ENCODE results near the gene FYB2.

The FYB2 gene

DNA sequence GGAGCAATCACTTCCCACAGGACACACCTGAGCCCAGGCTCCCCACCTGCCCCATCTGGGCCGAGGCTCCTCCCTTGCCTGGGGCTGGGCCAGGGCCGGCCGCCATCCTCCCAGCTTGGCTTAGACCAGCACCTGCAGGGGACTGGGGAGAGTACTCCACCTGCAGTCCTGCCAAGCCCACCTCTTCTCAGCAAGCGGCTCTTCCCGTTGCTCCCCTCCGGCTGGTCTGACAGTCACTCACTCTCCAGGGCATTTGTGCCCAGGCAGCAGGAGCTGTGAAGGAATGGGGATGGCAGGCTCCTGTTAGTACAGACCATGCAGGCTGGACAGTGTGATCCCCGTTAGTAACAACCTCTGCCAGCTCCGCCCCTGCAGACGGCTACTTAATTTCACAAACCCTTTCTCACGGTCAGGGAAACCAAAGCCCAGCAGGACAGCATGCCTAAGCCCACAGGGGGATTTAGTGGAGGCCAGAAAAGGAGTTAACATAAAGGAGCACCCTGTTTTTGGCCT is at the start of gene FYB2:
FYB2 (minus strand) TSS at position 18 of the 513 bp plus-strand sequence. CDS start 114 bp downstream, outside the sequence.
- no peak for DNase-seq

DNA sequence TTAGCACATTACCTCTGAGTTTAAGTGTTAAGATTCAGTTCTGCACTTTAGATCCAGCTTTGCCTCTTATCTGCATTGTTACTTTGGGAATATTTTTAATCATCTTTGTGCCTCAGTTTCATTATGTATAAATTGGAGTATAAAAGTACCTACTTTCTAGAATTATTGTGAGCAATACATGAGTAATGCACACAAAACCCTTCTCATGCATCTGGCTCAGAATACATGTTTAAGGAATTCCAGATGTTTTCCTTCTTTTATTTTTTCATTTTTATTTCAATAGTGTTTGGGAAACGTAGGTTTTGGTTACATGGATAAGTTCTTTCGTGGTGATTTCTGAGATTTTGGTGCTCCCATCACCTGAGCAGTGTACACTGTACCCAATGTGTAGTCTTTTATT is 49.6 kb upstream of the FYB2 start:
- no peak for DNase-seq

DNA sequence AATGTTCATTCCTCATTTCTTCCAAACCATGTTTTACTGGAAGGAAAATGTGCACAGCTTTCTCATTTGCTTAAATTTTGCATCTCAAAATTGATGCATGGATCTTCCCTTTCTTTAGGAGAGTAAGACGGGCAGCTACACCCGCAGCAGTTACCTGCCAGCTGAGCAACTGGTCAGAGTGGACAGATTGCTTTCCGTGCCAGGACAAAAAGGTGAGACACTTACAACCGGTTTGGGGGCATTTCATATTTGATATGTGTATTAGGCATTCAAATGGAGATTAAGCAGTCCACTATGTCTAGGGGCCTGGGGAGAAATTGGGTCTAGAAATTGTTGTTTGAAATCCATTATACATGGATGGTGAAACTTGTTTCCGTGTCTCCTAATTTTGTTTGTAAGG is 48.3 kb upstream of the FYB2 start:
- no peak for DNase-seq

GRCh38 chr1:56866656-56867055 is 47.5 kb upstream of the FYB2 start:
- DNase-seq = no peak

- no peak for DNase-seq
Observed at GRCh38 chr1:56864430-56864829, 45.2 kb upstream of the FYB2 start.

GRCh38 chr1:56863265-56863992 is 44.2 kb upstream of the FYB2 start:
- DNase-seq = no peak

GRCh38 chr1:56859287-56859686 is 40.1 kb upstream of the FYB2 start:
- DNase-seq = no peak

- DNase-seq = no peak
Observed at GRCh38 chr1:56856186-56856585, 37.0 kb upstream of the FYB2 start.

GRCh38 chr1:56855190-56855589 is 36.0 kb upstream of the FYB2 start:
- DNase-seq = no peak

- DNase-seq = no peak
Observed at GRCh38 chr1:56854521-56855099, 35.4 kb upstream of the FYB2 start, which contains the start of gene C8A. C8A (plus strand) TSS chr1:56854797; CDS start chr1:56854902, 105 bp downstream.

GRCh38 chr1:56852476-56852875 is 33.3 kb upstream of the FYB2 start:
- no peak for DNase-seq

GRCh38 chr1:56850922-56851321 is 31.7 kb upstream of the FYB2 start:
- DNase-seq = no peak

DNA sequence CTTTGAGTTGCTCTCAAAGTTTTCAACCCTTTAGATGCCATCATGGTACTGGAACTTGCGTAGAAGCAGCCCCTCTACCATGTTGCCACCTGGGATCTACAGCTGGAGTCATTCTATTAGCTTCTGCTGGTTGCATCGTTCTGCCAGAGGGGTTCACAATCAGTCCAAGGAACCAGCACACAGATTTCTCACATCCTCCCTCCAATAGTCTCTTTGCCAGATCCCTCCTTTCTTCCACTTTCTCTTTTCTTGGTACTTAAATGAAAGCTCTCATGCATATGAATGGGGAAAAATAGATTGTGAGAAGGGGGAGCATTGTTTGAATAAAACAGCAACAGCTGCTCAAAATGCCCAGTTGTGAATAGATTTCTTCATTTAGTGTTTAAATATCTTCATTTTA is 31.2 kb upstream of the FYB2 start:
- DNase-seq = no peak

DNA sequence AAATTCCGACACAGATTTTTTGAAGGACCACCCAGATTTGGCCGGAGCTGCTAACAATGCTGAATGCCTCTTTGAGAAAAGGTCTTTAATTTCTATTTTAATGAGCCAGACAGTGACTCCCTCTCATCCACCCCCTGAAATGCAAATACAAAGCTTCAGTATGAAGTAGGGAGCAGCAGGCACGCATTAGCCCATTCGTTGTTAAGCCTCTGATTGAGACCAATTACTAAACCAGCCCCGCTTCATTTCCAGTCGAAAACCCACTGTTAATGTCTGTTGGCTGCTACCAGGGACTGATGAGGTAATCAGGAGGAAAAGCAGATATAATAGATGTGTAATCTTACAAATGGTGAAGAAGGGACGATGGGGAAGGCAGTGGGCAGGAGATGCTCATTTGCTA is 30.5 kb upstream of the FYB2 start:
- DNase-seq = no peak

GRCh38 chr1:56845343-56845742 is 26.1 kb upstream of the FYB2 start:
- no peak for DNase-seq

GRCh38 chr1:56844545-56845136 is 25.4 kb upstream of the FYB2 start:
- no peak for DNase-seq

DNA sequence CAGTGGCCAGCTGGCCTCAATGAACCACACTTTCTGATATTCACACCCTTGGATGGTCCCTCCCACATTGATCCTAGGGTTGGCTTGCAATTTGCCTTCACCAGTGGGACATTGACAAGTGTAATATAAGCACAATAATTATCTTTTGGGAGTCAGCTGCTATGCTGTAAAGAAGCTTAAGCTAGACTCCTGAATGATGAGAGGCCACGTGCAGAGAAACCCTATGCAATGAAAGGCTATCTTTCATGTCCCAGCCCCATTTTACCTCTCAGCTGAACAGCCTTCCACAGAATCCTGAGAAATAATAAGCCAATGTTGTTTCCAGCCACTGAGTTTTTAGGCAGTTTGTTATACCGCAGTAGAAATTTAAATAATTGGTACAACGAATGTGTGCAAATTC is 24.3 kb upstream of the FYB2 start:
- no peak for DNase-seq

GRCh38 chr1:56838759-56839158 is 19.6 kb upstream of the FYB2 start:
- DNase-seq = no peak

DNA sequence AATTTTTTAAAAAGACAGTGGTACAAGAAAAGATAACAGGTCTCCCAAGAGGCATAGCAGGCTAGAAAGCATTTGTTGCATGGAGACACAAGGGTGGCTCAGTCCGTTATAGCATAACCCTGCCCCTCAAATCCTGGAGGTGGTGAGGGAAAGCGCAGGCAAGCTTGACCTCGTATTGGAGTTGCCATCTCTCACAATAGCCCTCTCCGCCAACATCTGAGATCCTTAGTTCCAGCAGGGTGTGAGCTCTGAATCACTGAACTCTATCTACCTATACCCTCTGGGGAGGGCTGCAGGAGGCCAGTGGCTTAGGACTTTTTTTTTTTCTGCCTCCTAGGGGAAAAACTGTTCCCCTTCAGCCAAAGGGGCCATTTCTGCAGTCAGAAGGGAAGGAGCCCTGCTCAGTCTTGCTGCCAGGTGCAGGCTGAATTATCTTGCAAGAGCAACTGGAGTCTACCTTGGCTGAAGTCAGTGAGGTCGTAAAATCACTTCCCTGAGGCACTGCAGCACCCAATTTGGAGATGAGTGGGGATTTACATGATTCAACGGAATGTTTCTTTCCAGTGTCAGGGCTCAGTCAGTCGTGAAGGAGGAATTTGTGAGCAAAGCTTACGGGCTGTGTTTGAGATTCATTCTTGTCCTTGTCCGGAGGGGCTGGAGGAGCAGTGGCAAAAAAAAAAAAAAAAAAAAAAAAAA is 18.2 kb upstream of the FYB2 start:
- DNase-seq = no peak

GRCh38 chr1:56836359-56836758 is 17.2 kb upstream of the FYB2 start:
- DNase-seq = no peak

GRCh38 chr1:56835657-56836056 is 16.5 kb upstream of the FYB2 start:
- no peak for DNase-seq

- DNase-seq = no peak
Observed at GRCh38 chr1:56834137-56834900, 15.1 kb upstream of the FYB2 start.

DNA sequence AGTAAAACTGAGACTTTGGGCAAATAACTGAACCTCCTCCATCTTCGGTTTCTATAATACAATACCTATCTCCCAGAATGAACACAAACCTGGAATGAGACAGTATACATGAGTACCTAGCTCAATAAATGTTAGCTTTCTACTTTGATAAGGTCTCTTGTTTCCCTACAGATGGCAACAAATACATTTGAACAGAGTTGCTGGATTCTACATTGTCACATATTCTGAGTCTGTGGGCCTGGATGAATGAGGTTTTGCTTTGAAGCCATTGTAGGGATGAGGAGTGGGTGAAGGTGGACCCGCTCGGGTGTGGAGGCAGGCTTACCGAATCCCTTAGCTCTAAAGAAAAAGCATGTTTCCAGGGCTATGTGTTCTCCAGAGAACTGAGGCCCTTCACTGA is 13.9 kb upstream of the FYB2 start:
- DNase-seq = peak in 1 of 2 donors; percentile 5
